Measurements from ENCODE around the gene RBP2. TPM values are rescaled to one million over a fixed set of nuclear protein-coding genes. Genes with fewer than 3 reads are reported as not detected.
A peak's percentile ranks its signal among the peaks of the same experiment; 100 is the strongest.

Gene RBP2
- total and polyA plus RNA-seq, 2 experiments from 2014 or later: not detected

- 96 to 100% methylated on average over 1 of the region's 1 CpG for WGBS, 2 experiments (ENCODE audit: low coverage in 1 of 2, low lambda C conversion rate in 2 of 2, missing lambda C conversion rate in 2 of 2)
- no peaks in the 10 kb centered on the region for H3K27me3 ChIP-seq (replicated peaks; ENCODE audit: insufficient read depth)
- TF ChIP-seq EZH2 (IDR thresholded peaks at IDR 0.05; ENCODE audit: insufficient read depth, poor library complexity, severe bottlenecking): no peak
These were observed 42.1 kb downstream of the RBP2 start for GRCh38 chr3:139434228-139434627.

GRCh38 chr3:139433089-139433488, 43.2 kb downstream of the RBP2 start:
- Histone ChIP-seq H3K9me2 (ENCODE audit: insufficient read depth) (no peaks in the 10 kb centered on the region), H3F3A (ENCODE audit: insufficient read depth) (no peaks in the 10 kb centered on the region), H3K4me3 (no peak overlapping the region), H4K20me1 (ENCODE audit: insufficient read depth) (no peaks in the 10 kb centered on the region), H2AFZ (no peak overlapping the region), H3K4me1 (ENCODE audit: insufficient read depth) (peaks cover 6% of the 10 kb centered on the region; the same call in 1 of the 2 replicates), H3K9ac (no peak overlapping the region), H3K9me3 (ENCODE audit: low read depth) (no peaks in the 10 kb centered on the region), H3K36me3 (ENCODE audit: low read depth) (no peaks in the 10 kb centered on the region), H3K79me2 (ENCODE audit: insufficient read depth) (no peaks in the 10 kb centered on the region), H3K27ac (no peak overlapping the region), H3K4me2 (ENCODE audit: unreplicated experiment) (no peak overlapping the region), H3K27me3 (replicated peaks; ENCODE audit: insufficient read depth) (no peaks in the 10 kb centered on the region)
- DNase-seq: no peak
- TF ChIP-seq EZH2phosphoT487 (IDR thresholded peaks at IDR 0.05; ENCODE audit: insufficient read depth, low read depth): no peak
- no peak for TF ChIP-seq EZH2 (IDR thresholded peaks at IDR 0.05; ENCODE audit: insufficient read depth, poor library complexity, severe bottlenecking)
- in situ Hi-C loops (cut with MboI): loop anchor here (25.0 kb wide), 1 partner anchor 1429 kb away; no protein-coding TSS in a partner anchor
- 96 to 100% methylated on average over 1 of the region's 1 CpG for WGBS, 2 experiments (ENCODE audit: low coverage in 1 of 2, low lambda C conversion rate in 2 of 2, missing lambda C conversion rate in 2 of 2)

More at GRCh38 chr3:139434228-139434627, 42.1 kb downstream of the RBP2 start:
- Histone ChIP-seq H3K9me2 (ENCODE audit: insufficient read depth) (no peaks in the 10 kb centered on the region), H3F3A (ENCODE audit: insufficient read depth) (no peaks in the 10 kb centered on the region), H3K36me3 (ENCODE audit: low read depth) (no peaks in the 10 kb centered on the region), H3K27ac (no peak overlapping the region), H3K9ac (no peak overlapping the region), H3K79me2 (ENCODE audit: insufficient read depth) (no peaks in the 10 kb centered on the region), H4K20me1 (ENCODE audit: insufficient read depth) (no peaks in the 10 kb centered on the region), H2AFZ (0 out of 2 replicates have a peak overlapping the region, but pooled peaks have one; percentile 3), H3K4me1 (ENCODE audit: insufficient read depth) (peaks cover 6% of the 10 kb centered on the region; the same call in 1 of the 2 replicates), H3K4me2 (ENCODE audit: unreplicated experiment) (no peak overlapping the region), H3K9me3 (ENCODE audit: low read depth) (no peaks in the 10 kb centered on the region), H3K4me3 (no peak overlapping the region)
- DNase-seq: no peak
- in situ Hi-C loops (cut with MboI): loop anchor here (25.0 kb wide), 1 partner anchor 1428 kb away; no protein-coding TSS in a partner anchor

- no peaks in the 10 kb centered on the region for H3K9me2 ChIP-seq (ENCODE audit: insufficient read depth)
- no peak overlapping the region for H3K9ac ChIP-seq
- H3K9me3 ChIP-seq (ENCODE audit: low read depth): no peaks in the 10 kb centered on the region
- no peak overlapping the region for H3K4me2 ChIP-seq (ENCODE audit: unreplicated experiment)
- DNase-seq: no peak
- in situ Hi-C loops (cut with MboI): loop anchor here (25.0 kb wide), 1 partner anchor 1432 kb away; no protein-coding TSS in a partner anchor
- H3F3A ChIP-seq (ENCODE audit: insufficient read depth): no peaks in the 10 kb centered on the region
- no peaks in the 10 kb centered on the region for H4K20me1 ChIP-seq (ENCODE audit: insufficient read depth)
- H3K4me3 ChIP-seq: no peak overlapping the region
- no peaks in the 10 kb centered on the region for H3K27me3 ChIP-seq (replicated peaks; ENCODE audit: insufficient read depth)
- no peaks in the 10 kb centered on the region for H3K79me2 ChIP-seq (ENCODE audit: insufficient read depth)
- H2AFZ ChIP-seq: no peak overlapping the region
- H3K36me3 ChIP-seq (ENCODE audit: low read depth): no peaks in the 10 kb centered on the region
- TF ChIP-seq EZH2phosphoT487 (IDR thresholded peaks at IDR 0.05; ENCODE audit: insufficient read depth, low read depth) (no peak), EZH2 (IDR thresholded peaks at IDR 0.05; ENCODE audit: insufficient read depth, poor library complexity, severe bottlenecking) (no peak)
- no peak overlapping the region for H3K27ac ChIP-seq
- H3K4me1 ChIP-seq (ENCODE audit: insufficient read depth): peaks cover 6% of the 10 kb centered on the region; the same call in 1 of the 2 replicates
These were observed 45.8 kb downstream of the RBP2 start for GRCh38 chr3:139430493-139430892.

GRCh38 chr3:139427283-139428060, 48.8 kb downstream of the RBP2 start:
- peak; percentile 87 for DNase-seq
- no peaks in the 10 kb centered on the region for H3K9me2 ChIP-seq (ENCODE audit: insufficient read depth)
- no peak overlapping the region for H2AFZ ChIP-seq
- H3K4me3 ChIP-seq: no peak overlapping the region
- H3K9me3 ChIP-seq (ENCODE audit: low read depth): no peaks in the 10 kb centered on the region
- H3K9ac ChIP-seq: no peak overlapping the region
- no peaks in the 10 kb centered on the region for H4K20me1 ChIP-seq (ENCODE audit: insufficient read depth)
- TF ChIP-seq EZH2 (IDR thresholded peaks at IDR 0.05; ENCODE audit: insufficient read depth, poor library complexity, severe bottlenecking) (no peak), EZH2phosphoT487 (IDR thresholded peaks at IDR 0.05; ENCODE audit: insufficient read depth, low read depth) (no peak)
- no peaks in the 10 kb centered on the region for H3K27me3 ChIP-seq (replicated peaks; ENCODE audit: insufficient read depth)
- H3K4me1 ChIP-seq (ENCODE audit: insufficient read depth): no peaks in the 10 kb centered on the region
- no peaks in the 10 kb centered on the region for H3K36me3 ChIP-seq (ENCODE audit: low read depth)
- H3K27ac ChIP-seq: no peak overlapping the region
- no peaks in the 10 kb centered on the region for H3F3A ChIP-seq (ENCODE audit: insufficient read depth)
- WGBS, 2 experiments (ENCODE audit: low coverage in 1 of 2, low lambda C conversion rate in 2 of 2, missing lambda C conversion rate in 2 of 2): 45 to 50% methylated on average over 7 of the region's 7 CpGs
- in situ Hi-C loops (cut with MboI): loop anchor here (25.0 kb wide), 1 partner anchor 1435 kb away; no protein-coding TSS in a partner anchor
- no peaks in the 10 kb centered on the region for H3K79me2 ChIP-seq (ENCODE audit: insufficient read depth)
- H3K4me2 ChIP-seq (ENCODE audit: unreplicated experiment): no peak overlapping the region
